ENCODE results near the gene SMG6.

DNA sequence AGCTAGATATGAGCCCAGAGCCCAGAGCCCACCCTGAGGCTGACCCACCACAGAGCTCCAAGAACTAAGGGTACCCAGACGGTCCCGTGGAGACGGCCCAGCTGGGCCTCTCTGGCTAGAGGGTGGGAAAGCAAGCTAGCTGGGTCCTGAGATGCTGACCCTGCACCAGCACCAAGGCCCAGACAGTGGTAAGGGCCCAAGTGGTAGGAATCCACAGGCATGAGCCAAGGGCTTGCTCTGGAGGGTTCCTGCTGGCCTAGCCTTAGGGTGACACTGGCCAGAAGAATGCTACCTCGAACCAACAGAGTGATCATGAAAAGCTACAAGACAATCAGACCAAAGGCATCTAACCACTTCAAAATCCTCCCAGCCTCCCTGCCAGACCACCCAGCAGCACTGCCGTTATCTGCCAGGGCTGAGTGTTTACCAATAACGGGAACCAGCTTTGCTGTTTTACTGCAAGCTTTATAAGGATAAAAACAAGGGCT, 235.5 kb downstream of the SMG6 start:
- no peak for TF ChIP-seq POLR2A (IDR thresholded peaks at IDR 0.05; ENCODE audit: low read length)
- TF ChIP-seq GATA1 (IDR thresholded peaks at IDR 0.05; ENCODE audit: low read depth, low read length) = no peak

Data from erythroblast (primary cell).